ENCODE measurements around the gene POGK.

GRCh38 chr1:166843322-166843721 lies 4.0 kb downstream of the POGK start:
- TF ChIP-seq CTCF (IDR thresholded peaks at IDR 0.05; ENCODE audit: insufficient read depth, low read length, poor library complexity, severe bottlenecking) = no peak
- no peak for TF ChIP-seq EZH2phosphoT487 (conservative IDR thresholded peaks at IDR 0.05; ENCODE audit: low read length)
